B cell (primary cell): ENCODE results near the gene ZNRF4.

Source experiments
- EZH2 ChIP-seq: IDR thresholded peaks from 2 replicates; pipeline ENCODE4 v1.6.1; 2012; ENCODE audit warnings: borderline replicate concordance, low read depth, mild to moderate bottlenecking, moderate library complexity, low read length; ENCODE audit not compliant: insufficient read depth, poor library complexity, severe bottlenecking
- TF ChIP-seq, protein P1 (sequence below): fragments of 200-600 bp; IDR thresholded peaks from one replicate; pipeline ENCODE4 v1.8.0; 2022; ENCODE audit warnings: antibody characterized with exemption, mild to moderate bottlenecking

DNA sequence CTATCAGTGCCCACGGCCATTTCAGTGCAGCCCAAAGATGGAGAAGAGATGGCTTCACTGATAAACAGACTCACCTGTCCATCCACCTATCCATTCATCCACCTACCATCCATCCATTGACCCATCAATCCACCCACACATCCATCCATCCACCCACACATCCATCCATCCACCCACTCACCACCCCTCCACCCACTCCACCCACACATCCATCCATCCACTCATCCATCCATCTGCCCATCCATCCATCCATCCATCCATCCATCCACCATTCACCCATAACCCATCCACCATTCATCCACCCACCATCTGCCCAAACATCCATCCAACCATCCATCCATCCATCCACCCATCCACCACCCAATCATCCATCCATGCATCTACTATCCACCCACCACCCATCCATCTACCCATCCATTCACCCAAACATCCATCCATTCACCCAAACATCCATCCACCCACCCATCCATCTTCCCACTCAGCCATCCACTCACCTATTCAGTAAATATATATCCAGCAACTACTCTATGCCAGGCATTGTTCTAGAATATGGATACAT lies 31.6 kb upstream of the ZNRF4 start:
- TF ChIP-seq, protein P1, sequence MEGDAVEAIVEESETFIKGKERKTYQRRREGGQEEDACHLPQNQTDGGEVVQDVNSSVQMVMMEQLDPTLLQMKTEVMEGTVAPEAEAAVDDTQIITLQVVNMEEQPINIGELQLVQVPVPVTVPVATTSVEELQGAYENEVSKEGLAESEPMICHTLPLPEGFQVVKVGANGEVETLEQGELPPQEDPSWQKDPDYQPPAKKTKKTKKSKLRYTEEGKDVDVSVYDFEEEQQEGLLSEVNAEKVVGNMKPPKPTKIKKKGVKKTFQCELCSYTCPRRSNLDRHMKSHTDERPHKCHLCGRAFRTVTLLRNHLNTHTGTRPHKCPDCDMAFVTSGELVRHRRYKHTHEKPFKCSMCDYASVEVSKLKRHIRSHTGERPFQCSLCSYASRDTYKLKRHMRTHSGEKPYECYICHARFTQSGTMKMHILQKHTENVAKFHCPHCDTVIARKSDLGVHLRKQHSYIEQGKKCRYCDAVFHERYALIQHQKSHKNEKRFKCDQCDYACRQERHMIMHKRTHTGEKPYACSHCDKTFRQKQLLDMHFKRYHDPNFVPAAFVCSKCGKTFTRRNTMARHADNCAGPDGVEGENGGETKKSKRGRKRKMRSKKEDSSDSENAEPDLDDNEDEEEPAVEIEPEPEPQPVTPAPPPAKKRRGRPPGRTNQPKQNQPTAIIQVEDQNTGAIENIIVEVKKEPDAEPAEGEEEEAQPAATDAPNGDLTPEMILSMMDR: no peak
- no peak for TF ChIP-seq EZH2
